ENCODE measurements around the gene C2orf74. TPM values are rescaled to one million over a fixed set of nuclear protein-coding genes. Genes with fewer than 3 reads are reported as not detected.
"Not testable (repeated sequence)": the region's sequence is repeated elsewhere in the genome, so short reads cannot be mapped to it uniquely, and the experiment has no call there.

C2orf74 gene
- total RNA-seq, 1 donor, result 13.0 TPM

GRCh38 chr2:61134141-61134540, 27.8 kb upstream of the C2orf74 start:
- no peak for DNase-seq (ENCODE audit: low read depth)
- TF ChIP-seq CTCF (IDR thresholded peaks at IDR 0.05; ENCODE audit: insufficient read depth, low read depth, low read length), result no peak
- H3K4me3 ChIP-seq (ENCODE audit: low read depth, low read length), result no peak overlapping the region

- DNase-seq (ENCODE audit: low read depth), result peak; percentile 61
- no peak overlapping the region for H3K4me3 ChIP-seq (ENCODE audit: low read depth, low read length)
- peak; percentile 43 for TF ChIP-seq CTCF (IDR thresholded peaks at IDR 0.05; ENCODE audit: insufficient read depth, low read depth, low read length)
Observed at GRCh38 chr2:61135510-61135909, 26.5 kb upstream of the C2orf74 start.

- no peak for TF ChIP-seq CTCF (IDR thresholded peaks at IDR 0.05; ENCODE audit: insufficient read depth, low read depth, low read length)
- H3K4me3 ChIP-seq (ENCODE audit: low read depth, low read length), result no peak overlapping the region
- DNase-seq (ENCODE audit: low read depth), result no peak
Observed at GRCh38 chr2:61138859-61139258, 23.1 kb upstream of the C2orf74 start.

GRCh38 chr2:61141151-61141550, 20.8 kb upstream of the C2orf74 start:
- TF ChIP-seq CTCF (IDR thresholded peaks at IDR 0.05; ENCODE audit: insufficient read depth, low read depth, low read length), result no peak
- no peak for DNase-seq (ENCODE audit: low read depth)

GRCh38 chr2:61144697-61145268, 17.2 kb upstream of the C2orf74 start:
- peak; percentile 98 for DNase-seq (ENCODE audit: low read depth)
- H3K4me3 ChIP-seq (ENCODE audit: low read depth, low read length), result peak overlapping the region; percentile 69
- TF ChIP-seq CTCF (IDR thresholded peaks at IDR 0.05; ENCODE audit: insufficient read depth, low read depth, low read length), result peak; percentile 8

More at GRCh38 chr2:61141151-61141550, 20.8 kb upstream of the C2orf74 start:
- no peak overlapping the region for H3K4me3 ChIP-seq (ENCODE audit: low read depth, low read length)

GRCh38 chr2:61145990-61146389, 16.0 kb upstream of the C2orf74 start:
- no peak for TF ChIP-seq CTCF (IDR thresholded peaks at IDR 0.05; ENCODE audit: insufficient read depth, low read depth, low read length)
- no peak for DNase-seq (ENCODE audit: low read depth)
- H3K4me3 ChIP-seq (ENCODE audit: low read depth, low read length), result no peak overlapping the region

- H3K4me3 ChIP-seq (ENCODE audit: low read depth, low read length); DNase-seq (ENCODE audit: low read depth): not testable (repeated sequence)
Observed at GRCh38 chr2:61148091-61148490, 13.9 kb upstream of the C2orf74 start.

All from fibroblast of villous mesenchyme (primary cell).